ENCODE measurements around the gene MTAP.

GRCh38 chr9:21866302-21866701, 63.9 kb downstream of the MTAP start:
- TF ChIP-seq POLR2A (IDR thresholded peaks at IDR 0.05; ENCODE audit: borderline replicate concordance, extremely low read depth, insufficient read depth, insufficient read length) (no peak), CTCF (IDR thresholded peaks at IDR 0.05 in 2 of 3, conservative IDR thresholded peaks at IDR 0.05 in 1 of 3; ENCODE audit: borderline replicate concordance in 1 of 3, insufficient read depth in 1 of 3, low read depth in 2 of 3, low read length in 2 of 3) (no peak), ZFX (IDR thresholded peaks at IDR 0.05) (no peak), RAD21 (IDR thresholded peaks at IDR 0.05; ENCODE audit: low read depth) (no peak), POLR2AphosphoS5 (IDR thresholded peaks at IDR 0.05; ENCODE audit: low read depth, low read length) (no peak), EZH2 (IDR thresholded peaks at IDR 0.05) (no peak), SP1 (IDR thresholded peaks at IDR 0.05; ENCODE audit: low read depth) (no peak), ZBTB33 (IDR thresholded peaks at IDR 0.05; ENCODE audit: extremely low read depth, insufficient replicate concordance, low read length) (no peak)
- TF ChIP-seq, protein P1, sequence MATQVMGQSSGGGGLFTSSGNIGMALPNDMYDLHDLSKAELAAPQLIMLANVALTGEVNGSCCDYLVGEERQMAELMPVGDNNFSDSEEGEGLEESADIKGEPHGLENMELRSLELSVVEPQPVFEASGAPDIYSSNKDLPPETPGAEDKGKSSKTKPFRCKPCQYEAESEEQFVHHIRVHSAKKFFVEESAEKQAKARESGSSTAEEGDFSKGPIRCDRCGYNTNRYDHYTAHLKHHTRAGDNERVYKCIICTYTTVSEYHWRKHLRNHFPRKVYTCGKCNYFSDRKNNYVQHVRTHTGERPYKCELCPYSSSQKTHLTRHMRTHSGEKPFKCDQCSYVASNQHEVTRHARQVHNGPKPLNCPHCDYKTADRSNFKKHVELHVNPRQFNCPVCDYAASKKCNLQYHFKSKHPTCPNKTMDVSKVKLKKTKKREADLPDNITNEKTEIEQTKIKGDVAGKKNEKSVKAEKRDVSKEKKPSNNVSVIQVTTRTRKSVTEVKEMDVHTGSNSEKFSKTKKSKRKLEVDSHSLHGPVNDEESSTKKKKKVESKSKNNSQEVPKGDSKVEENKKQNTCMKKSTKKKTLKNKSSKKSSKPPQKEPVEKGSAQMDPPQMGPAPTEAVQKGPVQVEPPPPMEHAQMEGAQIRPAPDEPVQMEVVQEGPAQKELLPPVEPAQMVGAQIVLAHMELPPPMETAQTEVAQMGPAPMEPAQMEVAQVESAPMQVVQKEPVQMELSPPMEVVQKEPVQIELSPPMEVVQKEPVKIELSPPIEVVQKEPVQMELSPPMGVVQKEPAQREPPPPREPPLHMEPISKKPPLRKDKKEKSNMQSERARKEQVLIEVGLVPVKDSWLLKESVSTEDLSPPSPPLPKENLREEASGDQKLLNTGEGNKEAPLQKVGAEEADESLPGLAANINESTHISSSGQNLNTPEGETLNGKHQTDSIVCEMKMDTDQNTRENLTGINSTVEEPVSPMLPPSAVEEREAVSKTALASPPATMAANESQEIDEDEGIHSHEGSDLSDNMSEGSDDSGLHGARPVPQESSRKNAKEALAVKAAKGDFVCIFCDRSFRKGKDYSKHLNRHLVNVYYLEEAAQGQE (IDR thresholded peaks at IDR 0.05; ENCODE audit: low read depth), result no peak

All from HCT116 (cell line).